HG03103 (cell line): ENCODE results near the gene AKAP9.
"Not testable (repeated sequence)": the region's sequence is repeated elsewhere in the genome, so short reads cannot be mapped to it uniquely, and the experiment has no call there.

ENCODE experiments used
- ATAC-seq: cut with Tn5 transposase; IDR thresholded peaks from one replicate; pipeline ENCODE4 v1.9.1; 2021; ENCODE audit warnings: low read depth; ENCODE audit not compliant: unreplicated experiment

Gene AKAP9

DNA sequence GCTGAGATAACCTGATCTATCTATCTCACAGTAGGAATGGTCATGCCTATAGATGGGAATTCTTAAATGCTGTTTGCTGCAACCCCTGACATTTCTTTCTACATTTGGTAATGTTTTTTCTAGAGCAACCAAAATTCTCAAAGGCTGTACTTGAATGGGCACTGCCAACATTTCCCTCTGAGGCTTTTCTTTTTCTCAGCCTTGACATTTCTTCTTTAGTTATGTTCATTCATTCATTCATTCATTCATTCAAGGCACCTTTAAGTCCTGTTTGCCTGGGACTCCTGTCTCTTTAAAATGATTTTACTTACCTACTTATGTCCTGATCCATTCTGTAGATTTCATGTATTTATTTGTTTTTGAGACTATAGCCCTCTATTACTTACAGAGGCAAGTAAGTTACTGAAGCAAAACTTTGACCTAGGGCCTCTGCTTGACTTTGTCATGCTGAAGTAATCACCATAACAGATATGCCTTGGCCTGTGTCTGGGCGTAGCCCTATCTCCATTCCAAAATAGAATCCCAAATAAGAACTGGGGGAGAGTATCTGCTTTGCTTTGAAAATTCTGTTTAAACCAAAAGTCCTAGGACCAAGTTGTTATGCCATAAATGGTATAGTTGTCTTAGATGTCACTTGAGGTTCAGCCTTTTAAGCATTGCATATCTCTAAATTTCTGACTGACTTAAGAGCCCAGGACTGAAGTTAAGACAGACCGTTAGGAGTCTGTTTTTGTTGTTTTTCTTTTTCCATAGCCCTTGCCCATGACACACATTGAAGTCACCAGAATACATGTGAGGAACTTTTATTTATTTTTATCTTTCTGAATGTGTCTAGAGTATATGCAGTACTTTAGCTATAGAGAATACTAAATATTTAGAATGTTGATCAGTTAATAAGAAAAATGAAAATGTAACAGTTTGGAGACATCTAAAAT lies 59.2 kb downstream of the AKAP9 start:
- ATAC-seq = no peak

DNA sequence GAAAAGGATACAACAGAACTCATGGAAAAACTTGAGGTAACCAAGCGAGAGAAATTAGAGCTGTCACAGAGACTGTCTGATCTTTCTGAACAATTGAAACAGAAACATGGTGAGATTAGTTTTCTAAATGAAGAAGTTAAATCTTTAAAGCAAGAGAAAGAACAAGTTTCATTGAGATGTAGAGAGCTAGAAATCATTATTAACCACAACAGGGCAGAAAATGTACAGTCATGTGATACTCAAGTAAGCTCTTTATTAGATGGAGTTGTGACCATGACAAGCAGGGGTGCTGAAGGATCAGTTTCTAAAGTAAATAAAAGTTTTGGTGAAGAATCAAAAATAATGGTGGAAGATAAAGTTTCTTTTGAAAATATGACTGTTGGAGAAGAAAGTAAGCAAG lies 62.1 kb downstream of the AKAP9 start:
- ATAC-seq = no peak

DNA sequence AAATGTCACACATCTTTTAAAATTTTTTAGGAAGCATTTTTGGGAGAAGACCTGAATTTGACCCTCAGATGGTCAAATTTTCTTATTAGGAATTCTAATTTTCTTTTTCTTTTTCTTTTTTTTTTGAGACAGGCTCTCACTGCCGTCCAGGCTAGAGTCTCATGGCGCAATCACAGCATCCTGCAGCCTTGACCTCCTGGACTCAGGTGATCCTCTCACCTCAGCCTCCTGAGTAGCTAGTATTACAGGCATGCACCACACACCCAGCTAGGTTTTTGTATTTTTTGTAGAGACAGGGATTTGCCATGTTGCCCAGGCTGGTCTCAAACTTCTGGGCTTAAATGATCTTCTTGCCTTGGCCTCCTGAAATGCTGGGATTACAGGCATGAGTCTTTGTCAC lies 65.4 kb downstream of the AKAP9 start:
- ATAC-seq = no peak

DNA sequence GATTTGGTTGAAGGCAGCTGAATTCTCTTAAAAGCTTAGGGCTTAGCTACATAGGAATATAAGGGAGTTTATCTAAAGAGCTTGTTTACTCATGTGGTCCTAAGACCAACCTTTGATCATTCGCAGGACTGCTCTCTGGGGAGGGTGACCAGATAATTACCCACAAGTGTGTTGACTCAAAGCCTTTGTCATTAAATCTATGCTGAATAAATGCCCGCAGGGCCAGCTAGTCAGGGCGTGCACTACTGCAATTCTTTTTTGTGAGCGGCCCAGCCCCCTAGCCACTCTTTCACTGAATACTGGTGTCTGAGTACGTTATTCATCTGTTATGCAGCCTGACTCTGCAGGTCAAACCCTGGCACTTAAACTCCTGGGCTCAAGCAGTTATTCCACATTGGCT lies 69.6 kb downstream of the AKAP9 start:
- ATAC-seq = no peak

DNA sequence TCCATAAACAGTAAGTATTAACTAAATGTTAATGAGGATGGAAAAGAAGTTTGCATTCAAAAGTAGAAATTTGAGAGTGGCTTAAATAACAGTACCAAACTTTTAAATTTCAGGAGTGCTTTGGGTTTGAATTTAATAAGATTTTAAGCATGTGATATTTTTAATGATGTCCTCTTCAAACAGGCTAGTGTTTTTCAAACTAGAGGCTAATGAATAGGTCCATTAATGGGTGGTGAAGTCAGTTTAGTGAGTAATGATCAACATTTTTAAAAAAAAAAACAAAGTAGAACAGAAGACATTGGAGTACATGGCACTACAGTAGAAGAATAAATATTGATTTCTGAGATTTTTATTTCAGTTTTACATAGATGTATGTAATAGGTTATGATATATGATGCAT lies 72.9 kb downstream of the AKAP9 start:
- no peak for ATAC-seq

DNA sequence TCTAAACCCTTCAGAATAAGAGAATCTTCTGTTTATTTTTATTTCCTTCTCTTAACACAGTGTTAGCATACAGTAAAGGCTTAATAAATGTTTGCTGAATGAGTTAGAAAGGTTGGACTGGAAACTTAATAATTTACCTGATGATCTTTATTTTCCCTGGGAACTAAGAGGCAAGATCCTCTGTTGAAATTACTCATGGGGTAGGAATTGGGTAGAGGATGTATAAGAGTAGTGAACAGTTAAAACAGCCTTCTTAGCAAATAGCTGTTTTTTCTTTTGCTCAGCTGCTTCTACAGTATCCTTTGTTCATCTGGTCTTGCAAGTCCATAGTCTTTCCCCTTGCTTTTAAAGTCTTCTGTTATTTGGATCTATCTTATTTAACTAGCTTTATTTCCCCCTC lies 80.0 kb downstream of the AKAP9 start:
- no peak for ATAC-seq

DNA sequence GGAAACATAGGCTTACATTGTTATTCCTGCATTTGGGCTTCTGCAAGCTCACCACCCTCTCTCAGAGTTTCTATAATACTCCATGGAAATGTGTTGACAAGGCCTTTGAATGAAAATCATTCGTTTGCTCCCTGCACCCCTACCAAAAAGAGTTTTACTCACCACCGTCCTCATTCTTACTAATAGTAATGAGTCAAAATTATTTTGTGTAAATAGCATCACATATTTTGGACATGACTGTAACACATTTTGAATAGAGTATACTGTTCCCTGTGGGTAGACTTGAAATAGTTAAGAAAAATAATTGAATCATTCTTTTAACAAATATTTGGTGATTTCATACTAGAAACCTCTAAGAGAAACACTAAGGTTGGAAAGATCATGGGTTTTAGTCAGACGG lies 84.6 kb downstream of the AKAP9 start:
- no peak for ATAC-seq

DNA sequence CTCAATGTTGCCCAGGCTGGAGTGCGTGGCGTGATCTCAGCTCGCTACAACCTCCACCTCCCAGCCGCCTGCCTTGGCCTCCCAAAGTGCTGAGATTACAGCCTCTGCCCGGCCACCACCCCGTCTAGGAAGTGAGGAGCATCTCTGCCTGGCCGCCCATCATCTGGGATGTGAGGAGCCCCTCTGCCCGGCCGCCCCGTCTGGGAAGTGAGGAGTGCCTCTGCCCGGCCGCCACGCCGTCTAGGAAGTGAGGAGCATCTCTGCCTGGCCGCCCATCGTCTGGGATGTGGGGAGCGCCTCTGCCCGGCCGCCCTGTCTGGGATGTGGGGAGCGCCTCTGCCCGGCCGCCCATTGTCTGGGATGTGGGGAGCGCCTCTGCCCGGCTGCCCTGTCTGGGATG lies 86.0 kb downstream of the AKAP9 start:
- ATAC-seq = not testable (repeated sequence)

DNA sequence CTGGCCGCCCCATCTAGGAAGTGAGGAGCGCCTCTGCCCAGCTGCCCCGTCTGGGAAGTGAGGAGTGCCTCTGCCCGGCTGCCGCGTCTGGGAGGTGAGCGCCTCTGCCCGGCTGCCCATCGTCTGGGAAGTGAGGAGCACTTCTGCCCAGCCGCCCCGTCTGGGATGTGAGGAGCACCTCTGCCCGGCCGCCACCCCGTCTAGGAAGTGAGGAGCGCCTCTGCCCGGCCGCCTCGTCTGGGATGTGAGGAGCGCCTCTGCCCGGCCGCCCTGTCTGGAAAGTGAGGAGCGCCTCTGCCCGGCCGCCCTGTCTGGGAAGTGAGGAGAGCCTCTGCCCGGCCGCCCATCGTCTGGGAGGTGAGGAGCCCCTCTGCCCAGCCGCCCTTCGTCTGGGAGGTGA lies 86.5 kb downstream of the AKAP9 start:
- not testable (repeated sequence) for ATAC-seq

DNA sequence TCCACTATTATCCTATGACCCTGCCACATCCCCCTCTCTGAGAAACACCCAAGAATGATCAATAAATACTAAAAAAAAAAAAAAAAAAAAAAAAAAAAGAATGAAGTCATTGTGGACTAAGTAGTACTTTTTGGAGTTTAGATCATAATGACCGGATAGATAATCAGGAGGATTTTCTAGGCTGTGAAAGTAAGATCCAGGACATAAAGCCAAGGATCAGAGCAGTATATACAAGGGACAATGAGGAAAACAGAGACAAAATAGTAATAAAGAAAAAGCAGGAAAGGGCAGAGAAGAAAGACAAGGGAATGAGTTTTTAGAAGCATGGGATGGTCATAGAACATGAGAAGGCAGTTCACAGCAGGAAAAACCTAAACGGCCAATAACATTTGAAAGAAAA lies 87.6 kb downstream of the AKAP9 start:
- ATAC-seq = no peak

DNA sequence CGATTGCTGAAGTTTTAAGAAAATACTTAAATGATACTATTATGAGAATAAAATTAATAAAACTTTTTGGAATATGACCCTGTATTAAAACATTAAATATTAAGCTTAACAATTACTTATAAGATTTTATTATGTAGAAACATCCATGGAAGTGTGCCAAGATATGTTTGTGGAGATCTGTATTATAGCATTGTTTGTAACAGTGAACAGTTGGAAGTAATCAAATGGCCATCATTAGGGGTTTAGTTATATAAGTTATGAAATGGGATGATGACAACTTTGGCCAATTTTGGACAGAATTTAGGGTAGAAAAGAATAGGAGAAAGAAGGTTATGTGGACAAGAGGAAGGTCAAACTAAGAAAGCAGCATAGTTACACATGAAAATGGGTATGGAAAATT lies 88.0 kb downstream of the AKAP9 start:
- ATAC-seq = no peak

DNA sequence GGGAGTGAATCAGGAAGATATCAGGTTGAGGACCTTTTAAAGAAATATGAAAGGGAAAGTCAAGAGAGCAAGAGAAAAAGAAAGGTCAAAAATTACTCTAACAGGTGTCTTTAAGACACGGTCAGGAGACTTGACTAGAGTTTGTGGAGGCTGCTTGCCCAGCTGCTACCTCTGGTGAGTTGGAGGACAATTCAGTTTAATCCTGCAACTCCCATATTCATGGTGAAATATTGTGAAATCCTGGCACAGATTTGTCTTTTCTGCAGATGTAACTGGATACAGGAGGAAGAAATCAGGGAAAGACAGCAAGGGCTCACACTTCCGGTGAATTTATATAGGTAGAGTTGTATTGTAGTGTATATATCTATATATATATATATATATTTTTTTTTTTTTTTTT lies 93.5 kb downstream of the AKAP9 start:
- no peak for ATAC-seq

DNA sequence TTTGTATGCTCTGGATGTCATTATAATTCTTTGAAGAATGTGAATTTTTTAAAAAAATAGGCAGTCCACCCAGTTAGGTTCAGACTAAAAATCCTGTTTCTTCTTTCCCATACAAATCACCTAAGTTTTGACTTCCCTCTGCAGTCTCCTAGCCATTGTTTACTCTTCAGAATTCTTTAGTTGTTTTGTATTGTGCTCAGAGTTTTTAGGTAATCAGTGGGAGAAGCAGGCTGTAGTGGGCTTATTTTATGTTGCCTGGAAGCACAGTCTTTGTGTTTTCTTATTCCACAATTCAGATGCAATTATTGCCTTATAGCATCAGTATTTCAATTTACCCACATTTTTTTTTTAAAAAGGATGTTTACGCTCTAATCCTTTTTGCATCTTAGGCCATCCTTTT lies 94.9 kb downstream of the AKAP9 start:
- ATAC-seq = no peak

DNA sequence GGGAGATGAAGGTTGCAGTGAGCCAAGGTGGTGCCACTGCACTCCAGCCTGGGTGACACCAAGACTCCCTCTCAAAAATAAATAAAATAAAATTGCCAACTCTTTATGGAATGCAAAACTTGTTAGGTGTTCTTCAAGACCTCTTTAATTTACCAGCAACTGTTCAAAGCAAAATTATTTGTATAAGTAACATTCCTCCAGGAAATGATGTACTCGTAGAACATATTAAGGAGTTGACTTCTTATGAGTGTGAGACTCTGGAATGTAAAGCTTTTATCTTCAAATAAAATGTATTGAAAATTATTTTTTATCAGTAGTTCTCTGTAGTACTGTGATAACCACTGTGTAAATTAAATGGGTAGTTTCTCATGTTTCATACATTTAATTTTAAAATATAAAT lies 99.2 kb downstream of the AKAP9 start:
- no peak for ATAC-seq

DNA sequence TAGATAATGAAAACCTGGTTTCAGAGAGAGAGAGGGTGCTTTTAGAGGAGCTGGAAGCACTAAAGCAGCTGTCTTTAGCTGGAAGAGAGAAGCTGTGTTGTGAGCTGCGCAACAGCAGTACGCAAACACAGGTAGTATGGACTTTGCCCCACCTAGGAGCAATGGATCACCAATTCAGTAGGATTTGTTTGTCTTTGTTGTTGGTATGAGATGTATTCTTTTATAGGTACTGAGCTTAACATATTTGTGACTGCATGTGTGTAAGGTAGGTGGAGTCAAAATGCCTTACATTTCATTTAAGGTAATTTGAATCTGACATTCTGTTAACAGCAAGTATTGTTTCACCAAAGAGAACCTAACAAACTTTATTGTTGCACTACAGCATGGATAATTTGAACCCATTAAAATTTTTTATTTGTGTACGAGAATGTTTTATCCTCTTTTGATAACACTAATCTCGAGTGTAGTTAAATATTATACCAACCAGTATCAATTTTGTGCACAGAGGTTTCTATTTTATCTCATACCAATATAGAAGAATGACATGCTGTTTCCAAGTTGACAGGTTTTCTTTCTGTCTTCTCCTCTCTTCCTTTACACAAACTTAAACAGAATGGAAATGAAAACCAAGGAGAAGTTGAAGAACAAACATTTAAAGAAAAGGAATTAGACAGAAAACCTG lies 101.5 kb downstream of the AKAP9 start:
- no peak for ATAC-seq

DNA sequence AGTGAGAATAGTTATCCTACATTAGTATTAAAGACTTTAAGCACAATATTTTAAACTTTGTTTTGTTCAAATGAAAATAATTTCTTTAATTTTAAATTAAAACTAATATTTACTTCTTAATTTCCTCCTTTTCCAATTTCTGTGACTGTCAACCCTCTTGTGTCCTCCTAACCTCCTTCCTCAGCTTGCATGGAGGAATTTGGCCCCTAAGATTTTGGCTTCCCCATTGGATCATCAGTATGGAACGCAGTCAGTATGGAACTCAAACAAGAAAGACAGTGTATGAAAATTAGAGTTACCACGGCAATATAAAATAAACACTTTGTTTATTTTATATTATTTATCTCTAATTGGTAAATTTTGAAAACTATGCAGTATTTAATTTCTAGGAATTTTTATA lies 102.4 kb downstream of the AKAP9 start:
- no peak for ATAC-seq

DNA sequence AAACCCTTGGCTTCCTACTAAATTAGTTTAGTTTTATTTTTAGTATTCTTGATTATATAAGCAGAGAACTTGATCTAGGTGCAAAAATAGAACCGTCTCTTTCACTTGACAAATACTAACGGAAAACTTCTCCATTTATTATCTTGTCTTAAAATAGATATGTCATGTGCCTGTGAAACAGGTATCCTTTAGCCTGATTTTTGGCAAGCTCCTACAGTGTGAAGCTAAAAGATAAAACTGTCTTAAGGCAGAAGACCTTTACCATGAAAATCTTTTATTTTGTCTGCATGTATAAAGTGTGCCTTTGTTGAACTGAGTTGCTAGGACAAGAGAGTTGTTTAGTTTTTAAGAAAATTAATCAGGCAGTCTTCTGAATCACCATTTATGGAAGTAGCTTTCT lies 103.0 kb downstream of the AKAP9 start:
- no peak for ATAC-seq

DNA sequence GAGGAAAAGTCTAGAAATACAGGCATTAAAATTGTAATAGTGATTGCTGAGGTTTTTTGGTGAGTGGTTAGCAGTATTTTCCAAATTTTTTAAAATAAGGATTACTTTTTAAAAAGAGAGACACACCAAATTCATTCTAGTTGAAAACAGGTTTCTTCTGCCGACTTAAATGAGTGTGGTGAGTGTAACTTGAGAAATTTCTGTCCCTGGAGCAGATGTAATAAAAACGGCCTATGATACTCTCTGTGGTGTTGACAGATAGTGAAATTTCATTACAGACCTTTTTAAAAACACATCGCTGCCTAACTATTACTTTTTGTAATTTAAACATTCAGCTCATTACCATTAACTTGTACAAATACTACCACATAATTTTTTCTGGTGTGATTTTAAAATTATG lies 103.5 kb downstream of the AKAP9 start:
- no peak for ATAC-seq

DNA sequence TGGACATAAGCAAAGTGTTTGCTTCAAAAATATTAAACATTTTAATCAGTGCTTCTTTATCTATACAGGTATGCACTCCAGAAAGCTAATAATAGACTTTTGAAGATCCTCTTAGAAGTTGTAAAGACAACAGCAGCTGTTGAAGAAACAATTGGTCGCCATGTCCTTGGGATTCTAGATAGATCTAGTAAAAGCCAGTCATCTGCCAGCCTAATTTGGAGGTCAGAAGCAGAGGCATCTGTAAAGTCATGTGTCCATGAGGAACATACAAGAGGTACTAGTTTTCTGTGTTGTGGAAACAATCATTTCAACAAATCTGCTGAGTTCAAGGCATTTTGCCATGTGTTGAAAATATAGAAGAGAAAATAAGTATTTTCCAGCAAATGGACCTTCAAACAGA lies 104.3 kb downstream of the AKAP9 start:
- no peak for ATAC-seq

DNA sequence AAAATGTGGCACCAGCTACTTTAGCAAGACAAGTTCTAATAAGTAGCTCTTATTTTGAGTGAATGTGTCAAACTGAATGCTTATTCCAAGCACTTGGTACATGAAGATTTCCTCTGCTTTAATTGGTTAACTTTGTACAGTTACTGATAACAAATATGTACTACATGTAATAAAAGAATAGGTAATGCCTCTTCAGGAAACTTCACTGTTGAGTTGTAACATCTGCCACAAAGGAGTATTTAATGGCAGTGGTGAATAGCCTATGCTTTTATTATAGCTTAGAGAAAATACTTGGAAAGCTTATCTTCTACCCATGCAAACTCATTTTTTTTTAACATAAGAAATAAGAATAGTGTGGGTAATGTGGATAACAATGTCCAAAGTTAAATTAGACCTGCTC lies 111.0 kb downstream of the AKAP9 start:
- ATAC-seq = no peak

DNA sequence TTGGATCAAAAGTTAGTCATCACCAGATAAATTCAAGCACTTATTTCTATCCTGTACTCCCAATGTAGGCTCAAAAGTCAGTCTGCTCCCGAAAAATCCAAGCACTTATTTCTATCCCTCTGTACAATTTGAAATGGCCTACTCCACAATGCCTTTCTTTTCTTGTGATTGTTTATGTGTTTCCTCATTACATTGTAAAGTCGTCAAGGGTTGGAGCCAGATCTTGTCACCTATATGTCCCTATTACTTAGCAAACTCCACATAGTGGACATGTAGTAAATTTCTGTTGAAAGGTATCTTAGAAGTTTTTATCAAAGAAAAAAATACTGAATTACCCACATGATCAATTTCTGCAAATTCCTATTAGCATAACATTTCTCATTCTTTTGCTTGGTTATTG lies 111.5 kb downstream of the AKAP9 start:
- ATAC-seq = no peak

DNA sequence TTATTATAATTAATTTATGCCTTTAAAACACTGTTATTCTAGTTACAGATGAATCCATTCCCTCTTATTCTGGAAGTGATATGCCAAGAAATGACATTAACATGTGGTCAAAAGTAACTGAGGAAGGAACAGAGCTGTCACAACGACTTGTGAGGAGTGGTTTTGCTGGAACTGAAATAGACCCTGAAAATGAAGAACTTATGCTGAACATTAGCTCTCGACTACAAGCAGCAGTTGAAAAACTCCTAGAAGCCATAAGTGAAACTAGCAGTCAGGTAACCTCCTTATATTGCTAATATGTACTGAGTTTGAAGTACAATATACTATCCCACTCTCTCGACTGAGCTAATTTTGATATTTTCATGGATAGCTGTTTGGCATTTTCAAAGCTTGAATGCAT lies 112.0 kb downstream of the AKAP9 start:
- ATAC-seq = no peak
